Measurements from ENCODE around the gene B3GNT3. TPM values are rescaled to one million over a fixed set of nuclear protein-coding genes. Genes with fewer than 3 reads are reported as not detected.
"Not testable (repeated sequence)": the region's sequence is repeated elsewhere in the genome, so short reads cannot be mapped to it uniquely, and the experiment has no call there.

The B3GNT3 gene
- total RNA-seq, 3 donors from 2014 or later, result 0.32 to 6.9 (median 2.0) TPM

DNA sequence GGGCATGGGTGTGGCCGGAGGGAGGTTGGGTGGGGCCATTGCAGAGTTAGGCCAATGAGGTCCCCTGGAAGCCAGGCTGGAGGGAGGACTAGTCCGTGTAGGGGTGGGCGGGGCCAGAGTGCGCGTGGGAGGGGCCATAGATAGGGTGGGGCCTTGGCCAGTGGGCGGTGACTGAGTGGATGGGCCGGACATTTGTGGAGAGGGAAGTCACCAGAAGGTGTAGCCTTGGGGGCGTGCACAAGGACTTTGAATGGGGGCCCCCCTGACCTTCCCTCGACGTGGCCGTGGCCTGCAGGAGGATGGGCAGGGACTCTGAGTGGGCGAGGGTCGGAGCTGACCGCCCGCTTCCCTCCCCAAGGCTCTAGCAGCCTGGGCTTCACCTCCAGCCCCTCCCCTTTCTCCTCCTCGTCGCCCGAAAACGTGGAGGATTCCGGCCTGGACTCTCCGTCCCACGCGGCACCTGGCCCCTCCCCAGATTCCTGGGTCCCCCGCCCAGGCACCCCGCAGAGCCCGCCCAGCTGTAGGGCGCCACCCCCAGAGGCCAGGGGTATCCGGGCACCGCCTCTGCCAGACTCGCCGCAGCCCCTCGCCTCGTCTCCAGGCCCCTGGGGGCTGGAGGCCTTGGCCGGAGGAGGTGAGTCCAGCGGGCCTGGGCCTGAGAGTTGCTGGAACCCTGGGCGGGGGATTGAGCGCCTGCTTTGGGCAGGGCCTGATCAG lies 16.5 kb upstream of the B3GNT3 start:
- Histone ChIP-seq H3K9me3 (no peaks in the 10 kb centered on the region), H3K4me1 (no peaks in the 10 kb centered on the region), H3K27ac (peak overlapping the region in 1 of 2 donors; percentile 19), H3K4me3 (peak overlapping the region; percentile 7 to 64 (median 46)), H3K36me3 (no peaks in the 10 kb centered on the region), H3K27me3 (peaks cover 0 to 3% of the 10 kb centered on the region in 2 donors)
- TF ChIP-seq POLR2A (IDR thresholded peaks at IDR 0.05), result no peak
- no peak for TF ChIP-seq POLR2AphosphoS5 (IDR thresholded peaks at IDR 0.05)
- TF ChIP-seq, protein P1, sequence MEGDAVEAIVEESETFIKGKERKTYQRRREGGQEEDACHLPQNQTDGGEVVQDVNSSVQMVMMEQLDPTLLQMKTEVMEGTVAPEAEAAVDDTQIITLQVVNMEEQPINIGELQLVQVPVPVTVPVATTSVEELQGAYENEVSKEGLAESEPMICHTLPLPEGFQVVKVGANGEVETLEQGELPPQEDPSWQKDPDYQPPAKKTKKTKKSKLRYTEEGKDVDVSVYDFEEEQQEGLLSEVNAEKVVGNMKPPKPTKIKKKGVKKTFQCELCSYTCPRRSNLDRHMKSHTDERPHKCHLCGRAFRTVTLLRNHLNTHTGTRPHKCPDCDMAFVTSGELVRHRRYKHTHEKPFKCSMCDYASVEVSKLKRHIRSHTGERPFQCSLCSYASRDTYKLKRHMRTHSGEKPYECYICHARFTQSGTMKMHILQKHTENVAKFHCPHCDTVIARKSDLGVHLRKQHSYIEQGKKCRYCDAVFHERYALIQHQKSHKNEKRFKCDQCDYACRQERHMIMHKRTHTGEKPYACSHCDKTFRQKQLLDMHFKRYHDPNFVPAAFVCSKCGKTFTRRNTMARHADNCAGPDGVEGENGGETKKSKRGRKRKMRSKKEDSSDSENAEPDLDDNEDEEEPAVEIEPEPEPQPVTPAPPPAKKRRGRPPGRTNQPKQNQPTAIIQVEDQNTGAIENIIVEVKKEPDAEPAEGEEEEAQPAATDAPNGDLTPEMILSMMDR (IDR thresholded peaks at IDR 0.05), result no peak
- intact Hi-C loops (cut with DNase I; ENCODE audit: low total_unique reads), result no loop called here
- DNase-seq (ENCODE audit: low spot score in 2 of 2), result peak in 1 of 2 donors; percentile 35

DNA sequence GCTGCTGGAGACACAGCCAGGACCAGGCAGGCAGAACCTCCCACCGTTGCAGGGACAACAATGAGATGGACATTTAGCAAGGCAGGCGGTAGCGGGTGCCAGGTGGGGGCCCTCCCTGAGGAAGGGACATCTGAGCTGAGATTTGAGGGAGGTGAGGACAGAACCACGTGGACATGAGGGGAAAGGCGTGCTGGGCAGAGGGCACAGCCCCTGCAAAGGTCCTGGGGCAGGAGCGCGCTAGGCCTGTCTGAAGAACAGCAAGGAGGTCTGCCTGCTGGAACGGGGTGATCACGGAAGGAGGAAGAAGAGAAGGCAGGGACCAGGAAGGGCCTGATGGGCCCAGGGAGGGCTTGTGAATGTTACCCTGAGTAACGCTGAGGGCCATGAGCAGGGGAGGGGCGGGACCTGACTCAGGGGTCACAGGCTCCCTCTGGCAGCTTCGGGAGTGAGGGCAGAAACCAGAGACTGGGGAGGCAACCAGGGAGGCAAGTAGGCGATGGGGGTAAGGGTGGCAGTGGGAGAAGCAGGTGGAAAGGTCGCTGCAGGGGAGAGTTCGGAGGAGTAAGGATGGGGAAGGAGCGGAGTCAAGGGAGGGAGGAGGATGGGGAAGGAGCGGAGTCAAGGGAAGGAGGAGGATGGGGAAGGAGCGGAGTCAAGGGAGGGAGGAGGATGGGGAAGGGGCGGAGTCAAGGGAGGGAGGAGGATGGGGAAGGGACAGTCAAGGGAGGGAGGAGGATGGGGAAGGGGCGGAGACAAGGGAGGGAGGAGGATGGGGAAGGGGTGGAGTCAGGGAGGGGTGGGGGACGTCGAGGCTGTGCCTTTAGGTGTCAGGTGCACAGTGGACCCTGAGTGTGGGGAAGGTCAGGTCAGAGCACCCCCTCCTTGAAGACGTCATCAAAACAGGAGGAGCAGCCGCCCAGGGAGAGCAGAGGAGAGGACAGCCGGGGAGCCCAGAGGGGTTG lies 15.7 kb upstream of the B3GNT3 start:
- DNase-seq (ENCODE audit: low spot score in 2 of 2), result peak in 1 of 2 donors; percentile 38
- Histone ChIP-seq H3K9me3 (no peaks in the 10 kb centered on the region), H3K36me3 (no peaks in the 10 kb centered on the region), H3K4me3 (peak overlapping the region; percentile 7 to 64 (median 46)), H3K4me1 (no peaks in the 10 kb centered on the region), H3K27me3 (peaks cover 0 to 3% of the 10 kb centered on the region in 2 donors), H3K27ac (peak overlapping the region in 1 of 2 donors; percentile 25)
- intact Hi-C loops (cut with DNase I; ENCODE audit: low total_unique reads), result no loop called here
- TF ChIP-seq, protein P1 (IDR thresholded peaks at IDR 0.05), result no peak
- TF ChIP-seq POLR2AphosphoS5 (IDR thresholded peaks at IDR 0.05) (no peak), POLR2A (IDR thresholded peaks at IDR 0.05) (no peak)

DNA sequence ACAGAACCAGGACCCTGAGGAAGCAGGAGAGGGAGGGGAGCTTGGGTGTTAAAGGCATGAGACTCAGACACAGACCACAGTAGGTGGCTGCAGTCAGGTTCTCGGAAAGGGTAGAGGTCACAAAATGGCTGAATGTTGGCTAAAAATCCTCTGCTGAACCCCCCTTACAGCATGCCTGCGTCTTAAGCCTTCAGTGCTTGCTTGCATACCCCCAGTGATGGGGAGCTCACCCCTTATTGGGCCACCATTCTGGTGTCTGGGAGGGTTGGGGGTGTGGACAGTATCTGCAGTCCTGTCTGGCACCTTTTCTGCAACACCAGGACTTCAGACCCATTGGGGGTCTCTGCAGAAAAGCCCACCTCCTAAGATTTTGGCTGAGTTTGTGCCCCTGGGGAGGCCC lies 14.2 kb upstream of the B3GNT3 start:
- Histone ChIP-seq H3K36me3 (no peaks in the 10 kb centered on the region), H3K9me3 (no peaks in the 10 kb centered on the region), H3K27me3 (peaks cover 0 to 3% of the 10 kb centered on the region in 2 donors), H3K27ac (no peak overlapping the region), H3K4me1 (no peaks in the 10 kb centered on the region), H3K4me3 (no peak overlapping the region)
- intact Hi-C loops (cut with DNase I; ENCODE audit: low total_unique reads), result no loop called here
- TF ChIP-seq POLR2A (IDR thresholded peaks at IDR 0.05) (no peak), POLR2AphosphoS5 (IDR thresholded peaks at IDR 0.05) (no peak)
- TF ChIP-seq, protein P1 (IDR thresholded peaks at IDR 0.05), result no peak
- DNase-seq (ENCODE audit: low spot score in 2 of 2), result no peak

DNA sequence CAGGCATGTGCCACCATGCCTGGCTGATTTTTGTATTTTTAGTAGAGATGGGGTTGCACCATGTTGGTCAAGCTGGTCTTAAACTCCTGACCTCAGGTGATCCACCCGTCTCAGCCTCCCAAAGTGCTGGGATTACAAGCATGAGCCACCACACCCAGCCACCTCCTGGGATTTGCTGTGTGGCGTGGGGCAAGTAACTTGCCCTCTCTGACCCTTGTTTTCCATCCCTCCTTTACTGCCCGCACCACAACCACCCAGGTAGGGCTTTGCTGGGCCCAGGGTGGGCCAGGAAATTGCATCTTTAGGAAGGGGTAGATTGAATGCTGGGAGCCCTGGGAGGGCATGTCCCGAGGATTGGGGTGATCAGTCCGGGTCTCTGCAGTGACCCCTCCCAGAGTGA lies 11.2 kb upstream of the B3GNT3 start:
- H3K36me3 ChIP-seq; H3K9me3 ChIP-seq; intact Hi-C loops (cut with DNase I; ENCODE audit: low total_unique reads); H3K27ac ChIP-seq; H3K4me3 ChIP-seq; H3K27me3 ChIP-seq; DNase-seq (ENCODE audit: low spot score in 2 of 2); H3K4me1 ChIP-seq: not testable (repeated sequence)

DNA sequence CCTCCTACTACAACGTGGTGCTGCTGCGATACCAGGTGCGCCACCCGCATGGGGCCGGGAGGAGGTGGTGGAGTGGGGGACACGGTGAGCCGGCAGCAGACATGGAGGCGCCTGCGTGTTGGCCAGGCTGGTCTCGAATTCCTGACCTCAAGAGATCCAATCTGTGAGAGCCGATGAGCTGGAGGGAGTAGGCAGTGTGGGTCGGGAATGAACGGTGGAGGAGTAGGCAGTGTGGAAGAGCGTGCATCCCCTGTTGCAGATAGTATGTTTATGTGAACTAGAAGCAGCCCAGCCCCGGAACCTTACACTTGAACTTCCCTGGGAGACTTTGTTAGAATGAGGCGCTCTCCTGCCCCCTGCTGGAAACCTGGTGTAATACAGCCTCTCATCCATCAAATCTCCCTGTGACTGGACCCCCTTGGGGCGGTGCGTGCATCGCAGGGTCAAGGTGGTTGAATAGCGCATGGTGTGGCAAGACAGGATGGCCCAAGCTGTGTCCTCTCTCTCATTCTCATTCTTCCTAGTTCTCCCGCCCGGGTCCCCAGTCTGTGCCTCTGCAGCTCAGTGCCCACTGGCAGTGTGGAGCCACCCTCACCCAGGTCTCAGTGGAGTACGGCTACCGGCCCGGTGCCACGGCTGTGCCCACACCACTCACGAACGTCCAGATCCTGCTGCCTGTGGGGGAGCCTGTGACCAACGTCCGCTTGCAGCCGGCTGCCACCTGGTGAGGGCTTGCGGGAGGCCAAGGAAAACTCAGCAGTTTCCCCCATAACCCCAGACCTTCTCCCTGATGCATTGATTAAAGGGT lies 10.5 kb upstream of the B3GNT3 start:
- intact Hi-C loops (cut with DNase I; ENCODE audit: low total_unique reads), result no loop called here
- no peak overlapping the region for H3K27ac ChIP-seq
- no peaks in the 10 kb centered on the region for H3K27me3 ChIP-seq
- DNase-seq (ENCODE audit: low spot score in 2 of 2), result peak; percentile 32 to 63
- H3K4me3 ChIP-seq, result no peak overlapping the region
- H3K9me3 ChIP-seq, result no peaks in the 10 kb centered on the region
- no peaks in the 10 kb centered on the region for H3K36me3 ChIP-seq
- no peaks in the 10 kb centered on the region for H3K4me1 ChIP-seq
- no peak for TF ChIP-seq POLR2A (IDR thresholded peaks at IDR 0.05)
- TF ChIP-seq, protein P1 (IDR thresholded peaks at IDR 0.05), result peak; percentile 62 to 68 (median 68)
- no peak for TF ChIP-seq POLR2AphosphoS5 (IDR thresholded peaks at IDR 0.05)
